H9 (cell line): ENCODE data around the gene FARP2. TPM values are rescaled to one million over a fixed set of nuclear protein-coding genes. Genes with fewer than 3 reads are reported as not detected.

Experiments used
- DNase-seq: peaks from one replicate; pipeline ENCODE4 v3.0.0-alpha.2; 2017
- H2AFZ ChIP-seq: one replicate; pipeline ENCODE4 v1.6.1; 2013; ENCODE audit warnings: mild to moderate bottlenecking, low read length, control low read depth, moderate library complexity
- H2AK5ac ChIP-seq: 2 replicates; pipeline ENCODE4 v1.6.1; 2013; ENCODE audit warnings: low read length, control low read depth, mixed read lengths; ENCODE audit not compliant: insufficient read length
- H2BK120ac ChIP-seq: one replicate; pipeline ENCODE4 v1.6.1; 2013; ENCODE audit warnings: low read depth, mild to moderate bottlenecking, low read length, control low read depth, inconsistent platforms; ENCODE audit not compliant: poor library complexity, severe bottlenecking
- H2BK12ac ChIP-seq: 2 replicates; pipeline ENCODE4 v1.6.1; 2013; ENCODE audit warnings: low read length, control low read depth, mixed read lengths, low read depth; ENCODE audit not compliant: insufficient read length
- H2BK15ac ChIP-seq: 2 replicates; pipeline ENCODE4 v1.6.1; 2013; ENCODE audit warnings: low read depth, low read length, control low read depth
- H2BK20ac ChIP-seq: one replicate; pipeline ENCODE4 v1.6.1; 2013; ENCODE audit warnings: low read depth, mild to moderate bottlenecking, low read length, control low read depth, inconsistent platforms; ENCODE audit not compliant: poor library complexity, severe bottlenecking
- H2BK5ac ChIP-seq: 2 replicates; pipeline ENCODE4 v1.6.1; 2013; ENCODE audit warnings: low read length, control low read depth, mixed read lengths; ENCODE audit not compliant: insufficient read length
- H3K14ac ChIP-seq: 2 replicates; pipeline ENCODE4 v1.6.1; 2013; ENCODE audit warnings: low read length, control low read depth; ENCODE audit not compliant: insufficient read depth
- H3K18ac ChIP-seq: 2 replicates; pipeline ENCODE4 v1.6.1; 2013; ENCODE audit warnings: low read depth, mild to moderate bottlenecking, mixed read lengths, low read length, control low read depth; ENCODE audit not compliant: insufficient read length
- H3K23ac ChIP-seq: 2 replicates; pipeline ENCODE4 v1.6.1; 2013; ENCODE audit warnings: low read length, control low read depth, mixed read lengths, low read depth; ENCODE audit not compliant: insufficient read length
- H3K23me2 ChIP-seq: 2 replicates; pipeline ENCODE4 v1.6.1; 2013; ENCODE audit warnings: low read depth, mild to moderate bottlenecking, mixed read lengths, low read length, control low read depth; ENCODE audit not compliant: insufficient read length, poor library complexity, severe bottlenecking
- H3K27ac ChIP-seq: 2 replicates; pipeline ENCODE4 v1.5.1; 2013; ENCODE audit warnings: low read length, control low read depth, mixed read lengths, low read depth; ENCODE audit not compliant: insufficient read length
- H3K27me3 ChIP-seq: 2 replicates; pipeline ENCODE4 v1.6.1; 2013; ENCODE audit warnings: low read length, control low read depth, inconsistent platforms; ENCODE audit not compliant: insufficient read depth
- H3K4ac ChIP-seq: 2 replicates; pipeline ENCODE4 v1.6.1; 2013; ENCODE audit warnings: low read depth, mild to moderate bottlenecking, control low read depth, inconsistent platforms, low read length, moderate library complexity
- H3K4me1 ChIP-seq: 2 replicates; pipeline ENCODE4 v1.6.1; 2013; ENCODE audit warnings: low read length, control low read depth, inconsistent platforms; ENCODE audit not compliant: insufficient read depth
- H3K4me2 ChIP-seq: 2 replicates; pipeline ENCODE4 v1.6.1; 2013; ENCODE audit warnings: low read length, control low read depth, mixed read lengths; ENCODE audit not compliant: insufficient read length, insufficient read depth
- H3K56ac ChIP-seq: 2 replicates; pipeline ENCODE4 v1.6.1; 2013; ENCODE audit warnings: low read depth, mild to moderate bottlenecking, mixed read lengths, low read length, control low read depth; ENCODE audit not compliant: insufficient read length
- H3K79me1 ChIP-seq: 2 replicates; pipeline ENCODE4 v1.6.1; 2013; ENCODE audit warnings: low read depth, mild to moderate bottlenecking, moderate library complexity, low read length, control low read depth, inconsistent platforms; ENCODE audit not compliant: insufficient read depth, poor library complexity, severe bottlenecking
- H3K79me2 ChIP-seq: 2 replicates; pipeline ENCODE4 v1.6.1; 2013; ENCODE audit warnings: low read length, control low read depth, inconsistent platforms; ENCODE audit not compliant: insufficient read depth
- H3K9ac ChIP-seq: 2 replicates; pipeline ENCODE4 v1.6.1; 2013; ENCODE audit warnings: low read length, control low read depth, mixed read lengths; ENCODE audit not compliant: insufficient read length; ENCODE audit errors: extremely low read depth
- H3K9me3 ChIP-seq: one replicate; pipeline ENCODE4 v1.6.1; 2013; ENCODE audit warnings: low read depth, low read length, inconsistent platforms; ENCODE audit not compliant: control insufficient read depth
- H3T11ph ChIP-seq: one replicate; pipeline ENCODE4 v1.6.1; 2013; ENCODE audit warnings: mild to moderate bottlenecking, low read length, control low read depth, inconsistent platforms
- H4K20me1 ChIP-seq: one replicate; pipeline ENCODE4 v1.6.1; 2013; ENCODE audit not compliant: control insufficient read depth, insufficient read length, insufficient read depth
- H4K5ac ChIP-seq: 2 replicates; pipeline ENCODE4 v1.6.1; 2013; ENCODE audit warnings: low read depth, mild to moderate bottlenecking, mixed read lengths, low read length, control low read depth; ENCODE audit not compliant: insufficient read length
- H4K8ac ChIP-seq: replicated peaks from 2 replicates; pipeline ENCODE4 v1.6.1; 2013; ENCODE audit warnings: low read length, control low read depth, mixed read lengths, low read depth; ENCODE audit not compliant: insufficient read length
- H4K91ac ChIP-seq: 2 replicates; pipeline ENCODE4 v1.6.1; 2013; ENCODE audit warnings: low read depth, mild to moderate bottlenecking, moderate library complexity, mixed read lengths, low read length, control low read depth; ENCODE audit not compliant: insufficient read length
- H3K27ac Mint-ChIP-seq, 3 experiments: 2 replicates in 2 of 3; 3 replicates in 1 of 3; pipeline ENCODE4 v1.8.0; 2020 to 2021; ENCODE audit warnings: mixed read lengths in 3 of 3, mild to moderate bottlenecking in 1 of 3, moderate library complexity in 1 of 3
- H3K27me3 Mint-ChIP-seq: 2 replicates; pipeline ENCODE4 v1.8.0; 2021; ENCODE audit warnings: low read depth, mild to moderate bottlenecking, moderate library complexity, mixed read lengths
- H3K36me3 Mint-ChIP-seq, 3 experiments: 2 replicates in 2 of 3; 3 replicates in 1 of 3; pipeline ENCODE4 v1.8.0; 2020 to 2021; ENCODE audit warnings: low read depth in 3 of 3, mixed read lengths in 3 of 3; ENCODE audit not compliant: insufficient read depth in 1 of 3
- H3K4me1 Mint-ChIP-seq, 2 experiments: 2 replicates each; pipeline ENCODE4 v1.8.0; 2020; ENCODE audit warnings: mixed read lengths in 2 of 2
- H3K4me3 Mint-ChIP-seq, 2 experiments: 2 replicates in 1 of 2; 3 replicates in 1 of 2; pipeline ENCODE4 v1.8.0; 2020 to 2021; ENCODE audit warnings: mild to moderate bottlenecking in 2 of 2, mixed read lengths in 2 of 2, moderate library complexity in 1 of 2
- H3K9me3 Mint-ChIP-seq, 2 experiments: 2 replicates in 1 of 2; 3 replicates in 1 of 2; pipeline ENCODE4 v1.8.0; 2020; ENCODE audit warnings: mild to moderate bottlenecking in 2 of 2, mixed read lengths in 2 of 2, moderate library complexity in 1 of 2
- WGBS: extraction: QIAGEN DNeasy Blood & Tissue Kit; methylation state at CpG from one replicate; pipeline ENCODE4 v1.1.7; 2013; ENCODE audit warnings: missing lambda C conversion rate, low lambda C conversion rate, mixed read lengths; ENCODE audit not compliant: insufficient read length; ENCODE audit errors: extremely low coverage; 5-methylcytosine and 5-hydroxymethylcytosine counted together
- total RNA-seq: library from RNA; stranded (reverse); gene quantifications from 2 replicates; pipeline ENCODE4 v1.2.1, GENCODE V29; 2021
- TF ChIP-seq, protein P1 (sequence below): fragments of 200-600 bp; sonication (generic); conservative IDR thresholded peaks from 3 replicates; pipeline ENCODE4 v1.8.0; 2021; ENCODE audit warnings: antibody characterized with exemption, mild to moderate bottlenecking

The FARP2 gene
- total RNA-seq, 1 experiment from 2014 or later: 33.9 TPM

DNA sequence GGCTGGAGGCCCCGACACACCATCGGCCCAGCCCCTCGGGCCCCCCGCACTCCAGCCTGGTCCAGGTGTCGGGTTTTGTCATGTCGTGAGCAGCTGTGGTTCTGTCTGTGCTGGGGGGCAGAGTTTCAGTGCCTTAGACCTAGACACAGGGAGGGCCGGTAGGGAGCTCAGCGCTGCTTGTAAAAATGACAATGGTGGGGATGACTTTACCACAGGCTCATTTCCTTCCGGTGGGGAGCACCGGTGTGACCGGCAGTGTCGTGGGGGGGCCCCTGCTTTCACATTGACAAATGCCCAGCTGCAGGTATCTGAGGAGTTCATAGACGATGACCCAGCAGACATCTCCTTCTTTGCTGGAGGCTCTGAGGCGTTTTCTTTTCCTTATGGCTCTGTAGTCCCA lies 85.4 kb downstream of the FARP2 start:
- H4K91ac ChIP-seq: no peak overlapping the region
- H3K36me3 Mint-ChIP-seq: peaks cover 13 to 43% (median 22%) of the 10 kb centered on the region in 3 experiments; a peak in 6 of 7 replicates
- H2BK15ac ChIP-seq: no peak overlapping the region
- no peak overlapping the region for H3K4me3 Mint-ChIP-seq
- H3K79me1 ChIP-seq: no peaks in the 10 kb centered on the region
- no peaks in the 10 kb centered on the region for H3K9me3 Mint-ChIP-seq
- peak overlapping the region in 1 of 3 experiments; percentile 54; a peak in 1 of 7 replicates for H3K27ac Mint-ChIP-seq
- no peak for DNase-seq
- H2BK5ac ChIP-seq: no peak overlapping the region
- no peaks in the 10 kb centered on the region for H3K4me1 ChIP-seq
- no peak overlapping the region for H3K4ac ChIP-seq
- no CpG with 5 or more reads among the region's 14 CpGs for WGBS
- H3K27ac ChIP-seq: no peak overlapping the region
- H3K27me3 Mint-ChIP-seq: no peaks in the 10 kb centered on the region
- H3K14ac ChIP-seq: no peak overlapping the region
- H3K9ac ChIP-seq: no peak overlapping the region
- no peaks in the 10 kb centered on the region for H3K79me2 ChIP-seq
- H2BK20ac ChIP-seq: no peak overlapping the region
- no peaks in the 10 kb centered on the region for H3K9me3 ChIP-seq
- no peak overlapping the region for H2BK12ac ChIP-seq
- no peak overlapping the region for H3K56ac ChIP-seq
- H2AFZ ChIP-seq: no peak overlapping the region
- H3T11ph ChIP-seq: no peak overlapping the region
- no peaks in the 10 kb centered on the region for H3K4me1 Mint-ChIP-seq
- no peak overlapping the region for H3K23ac ChIP-seq
- no peaks in the 10 kb centered on the region for H4K20me1 ChIP-seq
- no peak overlapping the region for H3K18ac ChIP-seq
- no peak overlapping the region for H4K8ac ChIP-seq
- H2BK120ac ChIP-seq: no peak overlapping the region
- H3K4me2 ChIP-seq: no peak overlapping the region
- H4K5ac ChIP-seq: no peak overlapping the region
- no peaks in the 10 kb centered on the region for H3K23me2 ChIP-seq
- TF ChIP-seq, protein P1, sequence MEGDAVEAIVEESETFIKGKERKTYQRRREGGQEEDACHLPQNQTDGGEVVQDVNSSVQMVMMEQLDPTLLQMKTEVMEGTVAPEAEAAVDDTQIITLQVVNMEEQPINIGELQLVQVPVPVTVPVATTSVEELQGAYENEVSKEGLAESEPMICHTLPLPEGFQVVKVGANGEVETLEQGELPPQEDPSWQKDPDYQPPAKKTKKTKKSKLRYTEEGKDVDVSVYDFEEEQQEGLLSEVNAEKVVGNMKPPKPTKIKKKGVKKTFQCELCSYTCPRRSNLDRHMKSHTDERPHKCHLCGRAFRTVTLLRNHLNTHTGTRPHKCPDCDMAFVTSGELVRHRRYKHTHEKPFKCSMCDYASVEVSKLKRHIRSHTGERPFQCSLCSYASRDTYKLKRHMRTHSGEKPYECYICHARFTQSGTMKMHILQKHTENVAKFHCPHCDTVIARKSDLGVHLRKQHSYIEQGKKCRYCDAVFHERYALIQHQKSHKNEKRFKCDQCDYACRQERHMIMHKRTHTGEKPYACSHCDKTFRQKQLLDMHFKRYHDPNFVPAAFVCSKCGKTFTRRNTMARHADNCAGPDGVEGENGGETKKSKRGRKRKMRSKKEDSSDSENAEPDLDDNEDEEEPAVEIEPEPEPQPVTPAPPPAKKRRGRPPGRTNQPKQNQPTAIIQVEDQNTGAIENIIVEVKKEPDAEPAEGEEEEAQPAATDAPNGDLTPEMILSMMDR: no peak
- H2AK5ac ChIP-seq: no peak overlapping the region
- no peaks in the 10 kb centered on the region for H3K27me3 ChIP-seq
